Fibroblast of skin of abdomen (primary cell): ENCODE measurements around the gene RNF168.
"Not testable (repeated sequence)": the region's sequence is repeated elsewhere in the genome, so short reads cannot be mapped to it uniquely, and the experiment has no call there.

Experiments used
- DNase-seq: peaks from one replicate; pipeline ENCODE4 v3.0.0-alpha.2; 2013

RNF168 gene

DNA sequence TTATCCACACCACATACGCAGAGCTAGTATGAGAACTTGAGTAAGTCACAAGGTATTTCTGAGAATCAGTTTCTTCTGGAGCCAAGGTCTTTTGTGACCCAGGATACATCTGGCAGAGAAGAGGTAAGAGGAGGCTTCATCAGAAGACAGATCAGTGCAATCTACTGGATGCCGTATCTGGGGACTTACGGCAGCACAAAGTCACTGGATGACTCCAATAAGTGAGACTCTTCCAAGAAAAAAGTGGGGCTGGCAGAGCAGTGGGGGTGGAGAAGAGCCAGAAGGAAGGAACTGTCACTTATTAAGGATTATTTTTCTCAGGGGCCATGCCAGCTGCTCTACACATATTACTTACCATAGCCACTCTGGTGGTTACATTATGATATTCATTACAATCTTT is 39.8 kb downstream of the RNF168 start:
- DNase-seq, result no peak

DNA sequence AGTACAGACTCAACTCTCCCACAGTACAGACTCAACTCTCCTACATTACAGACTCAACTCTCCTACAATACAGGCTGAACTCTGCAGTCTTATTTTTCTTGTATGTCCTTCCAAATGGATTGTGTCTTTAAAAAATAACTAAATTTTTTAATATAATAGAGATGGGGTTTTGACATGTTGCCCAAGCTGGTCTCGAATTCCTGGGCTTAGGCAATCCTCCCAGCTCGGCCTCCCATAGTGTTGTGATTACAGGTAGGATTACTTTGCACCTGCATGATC is 40.2 kb downstream of the RNF168 start:
- no peak for DNase-seq

DNA sequence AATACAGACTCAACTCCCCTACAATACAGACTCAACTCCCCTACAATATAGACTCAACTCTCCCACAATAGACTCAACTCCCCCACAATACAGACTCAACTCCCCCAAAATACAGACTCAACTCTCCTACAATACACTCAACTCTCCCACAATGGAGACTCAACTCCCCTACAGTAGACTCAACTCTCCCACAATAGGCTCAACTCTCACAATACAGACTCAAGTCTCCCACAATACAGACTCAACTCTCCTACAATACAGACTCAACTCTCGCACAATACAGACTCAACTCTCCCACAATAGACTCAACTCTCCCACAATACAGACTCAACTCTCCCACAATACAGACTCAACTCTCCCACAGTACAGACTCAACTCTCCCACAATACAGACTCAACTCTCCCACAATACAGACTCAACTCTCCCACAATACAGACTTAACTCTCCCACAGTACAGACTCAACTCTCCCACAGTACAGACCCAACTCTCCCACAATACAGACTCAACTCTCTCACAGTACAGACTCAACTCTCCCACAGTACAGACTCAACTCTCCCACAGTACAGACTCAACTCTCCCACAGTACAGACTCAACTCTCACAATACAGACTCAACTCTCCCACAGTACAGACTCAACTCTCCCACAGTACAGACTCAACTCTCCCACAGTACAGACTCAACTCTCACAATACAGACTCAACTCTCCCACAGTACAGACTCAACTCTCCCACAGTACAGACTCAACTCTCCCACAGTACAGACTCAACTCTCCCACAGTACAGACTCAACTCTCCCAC is 40.7 kb downstream of the RNF168 start:
- DNase-seq, result not testable (repeated sequence)

DNA sequence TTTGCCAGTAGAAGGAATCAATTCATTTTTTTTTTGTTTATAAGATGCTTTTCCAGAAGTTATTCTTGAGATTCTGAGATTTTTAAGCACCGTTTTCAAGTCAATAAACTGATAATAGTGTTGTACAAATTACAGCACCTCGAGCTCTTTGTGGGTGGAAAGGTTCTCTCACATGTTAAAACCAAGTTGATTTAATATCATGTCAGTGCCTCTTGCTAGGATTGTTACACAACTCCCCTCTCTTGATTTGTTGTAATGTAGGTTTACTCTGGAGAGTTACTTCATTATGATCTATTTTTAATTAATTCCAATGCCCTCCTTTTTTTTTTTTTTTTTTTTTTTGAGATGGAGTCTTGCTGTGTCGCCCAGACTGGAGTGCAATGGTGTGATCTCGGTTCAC is 45.5 kb downstream of the RNF168 start:
- no peak for DNase-seq

DNA sequence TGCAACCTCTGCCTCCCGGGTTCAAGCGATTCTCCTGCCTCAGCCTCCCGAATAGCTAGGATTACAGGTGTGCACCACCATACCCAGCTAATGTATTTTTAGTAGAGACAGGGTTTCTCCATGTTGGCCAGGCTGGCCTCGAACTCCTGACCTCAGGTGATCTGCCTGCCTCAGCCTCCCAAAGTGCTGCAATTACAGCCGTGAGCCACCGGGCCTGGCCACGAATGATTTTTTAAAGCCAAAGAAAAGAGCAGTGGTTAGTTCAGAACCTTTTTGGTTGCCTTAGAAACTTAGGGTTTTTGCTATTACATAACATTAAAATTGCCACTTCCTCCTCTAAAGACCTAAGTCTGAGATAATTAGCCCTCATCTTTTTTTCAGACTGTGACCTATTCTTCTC is 46.1 kb downstream of the RNF168 start:
- DNase-seq, result not testable (repeated sequence)

DNA sequence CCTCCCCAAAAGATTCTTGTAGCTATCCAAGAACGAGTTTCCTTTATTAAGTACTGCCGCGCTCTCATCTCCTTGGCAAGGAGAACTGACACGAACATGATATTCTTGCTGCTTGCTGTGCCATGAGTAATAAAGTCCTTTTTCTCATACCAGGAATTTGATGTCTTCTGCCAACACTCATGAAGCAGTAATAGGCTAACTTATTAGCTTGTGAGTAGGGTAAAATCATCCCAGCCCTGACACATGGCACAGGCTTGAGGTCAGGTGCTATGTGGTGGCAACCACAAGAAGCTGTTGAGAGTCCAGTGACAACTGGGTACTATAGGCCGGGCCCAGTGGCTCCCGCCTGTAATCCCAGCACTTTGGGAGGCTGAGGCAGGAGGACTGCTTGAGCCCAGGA is 48.6 kb downstream of the RNF168 start:
- no peak for DNase-seq

DNA sequence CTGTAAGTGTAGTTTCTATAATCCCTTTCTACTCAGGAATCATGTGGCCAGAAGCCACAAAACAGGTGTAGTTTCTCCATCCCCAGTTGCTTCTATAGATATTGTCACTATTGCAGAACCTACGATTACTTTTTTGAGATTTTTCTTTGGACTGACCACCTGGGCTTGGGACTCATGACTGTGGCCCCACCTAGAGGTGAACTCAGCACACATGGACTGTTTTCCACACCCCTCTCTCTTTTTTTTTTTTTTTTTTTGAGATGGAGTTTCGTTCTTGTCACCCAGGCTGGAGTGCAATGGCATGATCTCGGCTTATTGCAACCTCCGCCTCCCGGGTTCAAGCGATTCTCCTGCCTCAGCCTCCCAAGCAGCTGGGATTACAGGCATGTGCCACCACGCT is 58.2 kb downstream of the RNF168 start:
- DNase-seq, result not testable (repeated sequence)

DNA sequence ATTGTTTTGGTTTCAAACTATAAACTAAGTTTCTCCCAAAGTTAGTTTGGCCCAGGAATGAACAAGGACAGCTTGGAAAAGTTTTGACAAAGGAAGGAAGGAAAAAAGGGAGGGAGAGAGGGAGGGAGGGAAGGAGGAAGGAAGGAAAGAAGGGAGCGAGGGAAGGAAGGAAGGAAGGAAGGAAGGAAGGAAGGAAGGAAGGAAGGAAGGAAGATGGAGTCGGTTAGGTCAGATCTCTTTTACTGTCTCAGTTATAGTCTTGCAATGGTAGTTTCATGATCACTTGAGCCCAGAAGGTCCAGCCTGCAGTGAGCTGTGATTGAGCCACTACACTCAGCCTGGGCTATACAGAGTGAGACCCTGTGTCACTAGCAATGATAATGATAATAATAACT is 59.1 kb downstream of the RNF168 start:
- no peak for DNase-seq

DNA sequence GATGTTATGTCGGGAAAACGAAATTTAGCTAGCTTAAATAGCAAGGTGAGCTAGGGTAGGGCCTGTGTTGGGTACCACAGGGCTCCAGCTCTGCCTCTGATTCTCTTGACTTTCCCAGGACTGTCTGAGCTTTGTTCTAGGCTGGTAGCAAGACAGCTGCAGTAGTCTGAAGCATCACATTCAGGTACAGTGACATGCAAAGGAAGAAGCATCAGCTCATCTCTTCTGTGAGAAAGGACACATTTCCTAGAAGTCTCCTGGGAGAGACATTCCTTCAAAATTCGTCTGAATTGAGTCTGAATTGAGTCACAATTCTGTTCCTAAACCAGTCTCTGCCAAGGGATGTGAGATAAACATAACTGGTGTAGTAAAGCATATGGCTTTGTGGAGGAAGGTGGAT is 62.9 kb downstream of the RNF168 start:
- DNase-seq, result peak; percentile 10

DNA sequence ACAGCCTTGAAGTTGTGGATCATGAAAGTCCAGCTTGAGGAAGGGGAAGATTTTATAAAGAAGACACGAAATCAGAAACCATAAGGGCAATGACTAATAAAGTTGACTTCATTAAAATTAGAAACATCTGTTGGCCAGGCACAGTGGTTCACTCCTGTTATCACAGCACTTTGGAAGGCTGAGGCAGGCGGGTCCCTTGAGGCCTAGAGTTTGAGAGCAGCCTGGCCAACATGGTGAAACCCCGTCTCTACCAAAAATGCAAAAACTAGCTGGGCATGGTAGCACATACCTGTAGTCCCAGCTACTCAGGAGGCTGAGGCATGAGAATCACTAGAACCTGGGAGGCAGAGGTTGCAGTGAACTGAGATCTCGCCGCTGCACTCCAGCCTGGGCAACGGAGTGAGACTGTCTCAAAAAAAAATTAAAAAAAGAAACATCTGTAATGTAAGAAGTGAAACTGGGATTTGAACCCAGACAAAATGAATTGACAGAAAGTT is 63.5 kb downstream of the RNF168 start:
- DNase-seq, result peak; percentile 87

DNA sequence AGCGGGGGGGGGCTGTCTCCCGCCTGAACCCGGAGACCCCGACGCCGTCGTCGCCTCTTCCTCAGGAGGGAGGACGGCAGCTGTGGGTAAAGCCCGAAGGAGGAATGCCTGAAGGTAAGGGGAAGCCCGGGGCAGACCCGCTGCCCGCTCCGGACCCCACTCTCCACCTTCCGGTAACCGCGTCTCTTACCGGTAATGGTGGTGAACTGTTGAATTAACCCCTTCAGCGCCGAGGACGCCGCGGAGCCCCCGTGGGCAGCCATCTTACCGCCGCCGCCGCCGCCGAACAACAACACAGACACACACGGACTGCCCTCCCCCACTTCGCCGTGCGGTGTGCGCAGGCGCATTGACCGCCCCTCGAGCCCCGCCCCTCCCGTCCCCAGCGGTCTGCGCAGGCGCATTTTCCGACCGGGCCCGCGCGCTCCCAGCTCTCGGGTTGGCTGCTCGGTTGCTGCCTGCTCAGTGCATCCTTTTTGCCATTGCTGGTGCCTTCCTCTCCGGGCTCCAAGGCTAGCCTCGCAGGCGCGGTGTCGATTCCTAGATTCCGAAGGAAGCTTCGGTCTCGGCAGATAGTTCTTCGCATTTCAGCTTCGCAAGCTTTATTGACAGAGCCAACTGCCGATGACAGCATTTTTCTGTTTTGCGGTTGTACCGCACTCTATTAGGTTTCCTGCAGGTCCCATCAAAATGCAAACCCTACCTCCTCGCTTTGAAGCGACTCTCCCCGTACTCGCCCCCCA is 71.3 kb downstream of the RNF168 start, which contains the start of gene UBXN7:
Gene UBXN7, minus strand, starts transcription at position 291 of the 743 bp plus-strand sequence. Its CDS starts 28 bp downstream, at position 263.
- DNase-seq, result peak; percentile 94

DNA sequence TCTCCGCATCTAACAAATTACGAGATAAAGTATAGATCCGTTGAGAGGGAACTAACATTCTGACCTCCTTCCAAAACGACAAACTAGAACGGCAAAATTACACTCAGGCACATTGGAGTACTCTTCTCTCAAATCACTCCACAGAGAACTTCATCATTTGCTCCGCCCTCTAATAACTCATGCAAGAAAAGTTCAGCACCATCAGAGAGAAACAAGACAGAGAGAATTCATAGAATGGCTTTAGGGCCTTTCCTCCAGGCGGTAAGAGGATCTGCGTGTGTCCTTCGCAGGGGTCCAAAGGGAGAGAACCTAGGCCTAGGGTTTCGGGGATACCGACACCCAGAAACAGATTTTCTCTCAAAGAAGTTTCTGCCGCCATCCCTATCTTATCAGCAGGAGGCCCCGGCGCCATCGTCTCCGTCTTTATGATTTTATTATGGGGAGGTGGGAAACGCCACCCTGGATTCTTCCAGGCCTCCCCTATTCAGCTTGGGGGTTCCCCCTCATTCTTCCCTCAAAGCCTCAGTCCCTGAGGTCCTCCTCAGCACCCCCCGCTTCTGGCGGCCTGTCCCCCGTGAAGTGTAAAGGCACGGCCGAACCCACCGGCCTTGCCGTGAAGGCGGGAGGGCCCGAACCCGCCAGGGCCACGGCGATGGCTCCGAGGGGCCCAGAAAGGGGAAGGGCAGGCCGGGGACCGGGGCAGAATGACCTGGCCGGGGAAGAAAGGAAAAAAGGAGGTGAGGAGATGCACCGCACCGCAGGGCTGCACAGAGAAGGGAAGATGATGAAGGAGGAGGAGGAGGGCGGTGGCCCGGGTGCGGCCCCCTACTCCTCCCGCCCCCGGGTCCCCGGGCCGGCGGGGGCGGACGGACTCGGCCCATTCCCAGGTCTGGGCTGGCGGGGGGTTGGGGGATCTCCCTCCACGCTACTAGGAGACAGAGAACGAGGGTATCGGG is 72.1 kb downstream of the RNF168 start:
- peak; percentile 58 for DNase-seq

DNA sequence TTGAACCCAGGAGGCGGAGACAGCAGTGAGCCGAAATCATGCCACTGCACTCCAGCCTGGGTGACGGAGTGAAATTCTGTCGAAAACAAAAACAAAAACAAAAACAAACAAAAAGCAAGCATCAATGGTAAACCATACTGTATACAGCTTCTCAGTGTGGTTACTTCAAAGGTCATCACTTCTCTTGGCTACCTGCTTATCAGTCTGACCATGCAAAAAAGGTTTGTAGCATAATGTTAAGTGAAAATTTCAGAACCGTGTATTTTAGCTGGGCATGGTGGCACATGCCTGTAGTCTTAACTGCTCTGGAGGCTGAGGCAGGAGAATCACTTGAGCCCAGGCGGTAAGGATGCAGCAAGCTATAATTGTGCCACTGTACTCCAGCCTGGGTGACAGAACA is 75.5 kb downstream of the RNF168 start:
- DNase-seq, result no peak

DNA sequence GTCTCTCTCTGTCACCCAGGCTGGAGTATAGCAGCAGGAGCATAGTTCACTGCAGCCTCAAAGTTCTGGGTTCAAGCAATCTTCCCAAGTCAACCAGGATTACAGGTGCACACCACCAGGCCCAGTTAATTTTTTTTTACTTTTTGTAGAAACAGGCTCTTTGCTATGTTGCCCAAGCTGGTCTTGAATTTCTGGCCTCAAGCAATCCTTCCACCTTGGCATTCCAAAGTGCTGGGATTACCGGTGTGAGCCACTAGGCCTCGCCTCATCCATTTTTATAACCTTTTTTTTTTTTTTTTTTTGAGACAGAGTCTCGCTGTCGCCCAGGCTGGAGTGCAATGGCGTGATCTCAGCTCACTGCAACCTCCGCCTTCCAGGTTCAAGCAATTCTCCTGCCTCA is 79.1 kb downstream of the RNF168 start:
- DNase-seq, result not testable (repeated sequence)

DNA sequence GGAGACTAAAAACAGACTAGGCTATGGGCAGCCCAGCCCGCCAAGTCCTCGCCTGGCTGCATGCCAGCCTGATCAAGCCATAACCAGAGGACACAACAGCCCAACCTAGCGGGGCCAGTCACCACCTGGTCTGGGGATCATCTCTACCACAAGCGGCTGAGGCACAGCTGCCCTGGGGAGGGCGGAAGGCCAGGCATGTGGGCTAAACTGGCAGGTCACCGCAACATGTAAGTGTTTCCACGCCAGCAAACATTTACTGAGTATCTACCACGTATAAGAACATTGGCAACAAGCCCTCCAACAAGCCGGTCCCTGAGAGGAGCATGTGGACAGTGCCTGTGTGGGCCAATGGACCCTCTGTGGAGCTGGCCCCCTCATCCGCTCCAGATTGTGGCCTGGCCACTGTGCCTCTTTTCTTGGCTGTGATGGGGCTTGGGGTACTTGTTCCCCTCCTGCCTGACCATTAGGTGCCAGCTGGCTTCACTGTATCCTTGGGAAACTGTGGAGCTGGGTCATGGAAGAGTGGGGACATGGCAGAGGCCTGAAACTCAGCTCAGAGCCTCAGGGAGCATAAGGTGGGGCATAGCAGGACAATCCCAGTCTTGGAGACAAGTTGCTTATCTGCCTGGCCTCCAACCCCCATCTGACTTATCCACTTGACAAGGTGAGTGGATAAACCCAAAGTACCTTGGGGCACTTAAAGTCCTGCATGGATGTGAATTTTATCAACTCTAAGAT is 80.4 kb downstream of the RNF168 start:
- DNase-seq, result no peak

DNA sequence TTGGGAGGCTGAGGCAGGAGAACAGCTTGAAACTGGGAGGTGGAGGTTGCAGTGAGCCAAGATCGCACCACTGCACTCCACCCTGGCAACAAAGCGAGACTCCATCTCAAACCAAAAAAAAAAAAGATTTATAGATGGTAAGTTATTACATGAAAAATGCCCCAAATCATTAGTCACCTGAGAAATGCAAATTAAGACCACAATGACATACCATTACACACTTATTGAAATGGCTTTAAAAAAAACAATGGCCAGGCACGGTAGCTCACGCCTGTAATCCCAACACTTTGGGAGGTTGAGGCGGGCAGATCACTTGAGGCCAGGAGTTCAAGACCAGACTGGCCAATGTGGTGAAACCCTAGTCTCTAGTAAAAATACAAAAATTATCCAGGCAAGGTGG is 81.9 kb downstream of the RNF168 start:
- not testable (repeated sequence) for DNase-seq

DNA sequence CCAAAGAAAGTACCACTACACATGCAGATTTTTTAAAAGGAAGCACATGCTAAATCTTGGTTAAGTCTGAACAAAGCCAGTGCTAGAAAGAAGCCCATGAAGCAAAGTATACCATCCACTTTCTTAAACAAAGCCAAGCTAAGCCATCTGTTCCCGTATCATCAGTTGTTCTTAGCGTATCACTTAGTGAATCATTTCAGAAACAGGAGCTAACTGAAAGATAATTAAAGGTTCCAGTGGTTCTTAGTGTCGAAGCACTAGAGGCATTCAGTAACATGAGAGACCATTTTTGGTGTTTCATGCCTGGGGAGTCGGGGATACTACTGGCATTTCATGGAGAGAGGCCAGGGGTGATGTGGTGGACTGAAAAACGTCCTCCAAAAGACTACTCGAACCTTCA is 84.2 kb downstream of the RNF168 start:
- no peak for DNase-seq
